Measurements from ENCODE around the gene MYO9B. TPM values are rescaled to one million over a fixed set of nuclear protein-coding genes. Genes with fewer than 3 reads are reported as not detected.

Gene MYO9B
- total RNA-seq, 1 donor from 2014 or later = 32.4 TPM

- ATAC-seq (ENCODE audit: poor library complexity) = no peak
- no peak for DNase-seq
- intact Hi-C loops (cut with DNase I) = no loop called here
Observed at GRCh38 chr19:17214508-17215126, 139.0 kb downstream of the MYO9B start.

- ATAC-seq (ENCODE audit: poor library complexity) (peak; percentile 97), DNase-seq (peak; percentile 94)
- intact Hi-C loops (cut with DNase I) = no loop called here
Observed at GRCh38 chr19:17215127-17215971, 139.8 kb downstream of the MYO9B start, which contains the start of gene USE1. Gene USE1, plus strand, starts transcription at chr19:17215357. Its CDS starts 49 bp downstream, at chr19:17215406.

- no peak for ATAC-seq (ENCODE audit: poor library complexity)
- intact Hi-C loops (cut with DNase I) = no loop called here
- no peak for DNase-seq
Observed at GRCh38 chr19:17216058-17216670, 140.6 kb downstream of the MYO9B start.

GRCh38 chr19:17219286-17219685 is 143.7 kb downstream of the MYO9B start:
- intact Hi-C loops (cut with DNase I) = no loop called here
- ATAC-seq (ENCODE audit: poor library complexity) (no peak), DNase-seq (no peak)

- intact Hi-C loops (cut with DNase I) = no loop called here
- no peak for ATAC-seq (ENCODE audit: poor library complexity)
- DNase-seq = no peak
Observed at GRCh38 chr19:17220207-17220758, 144.7 kb downstream of the MYO9B start.

GRCh38 chr19:17225053-17225452 is 149.5 kb downstream of the MYO9B start:
- DNase-seq (no peak), ATAC-seq (ENCODE audit: poor library complexity) (no peak)
- intact Hi-C loops (cut with DNase I) = no loop called here

- peak; percentile 97 for ATAC-seq (ENCODE audit: poor library complexity)
- peak; percentile 100 for DNase-seq
- intact Hi-C loops (cut with DNase I) = no loop called here
Observed at GRCh38 chr19:17226002-17226933, 150.7 kb downstream of the MYO9B start, which contains the start of gene OCEL1. Gene OCEL1, plus strand, starts transcription at chr19:17226226. Its CDS starts 22 bp downstream, at chr19:17226248.

GRCh38 chr19:17227798-17228367 is 152.3 kb downstream of the MYO9B start:
- DNase-seq = no peak
- intact Hi-C loops (cut with DNase I) = no loop called here
- ATAC-seq (ENCODE audit: poor library complexity) = no peak

GRCh38 chr19:17229890-17230289 is 154.3 kb downstream of the MYO9B start:
- no peak for ATAC-seq (ENCODE audit: poor library complexity)
- intact Hi-C loops (cut with DNase I) = no loop called here
- no peak for DNase-seq

GRCh38 chr19:17232258-17232657 is 156.7 kb downstream of the MYO9B start:
- DNase-seq = no peak
- ATAC-seq (ENCODE audit: poor library complexity) = no peak
- intact Hi-C loops (cut with DNase I) = no loop called here

- intact Hi-C loops (cut with DNase I) = no loop called here
- ATAC-seq (ENCODE audit: poor library complexity) = peak; percentile 77
- peak; percentile 73 for DNase-seq
Observed at GRCh38 chr19:17234911-17235299, 159.3 kb downstream of the MYO9B start.

GRCh38 chr19:17235300-17235970 is 159.9 kb downstream of the MYO9B start:
- DNase-seq = peak; percentile 87
- ATAC-seq (ENCODE audit: poor library complexity) = peak; percentile 90
- intact Hi-C loops (cut with DNase I) = no loop called here

- intact Hi-C loops (cut with DNase I) = no loop called here
- DNase-seq (no peak), ATAC-seq (ENCODE audit: poor library complexity) (no peak)
Observed at GRCh38 chr19:17235971-17236777, 160.6 kb downstream of the MYO9B start.

- intact Hi-C loops (cut with DNase I) = no loop called here
- ATAC-seq (ENCODE audit: poor library complexity) (no peak), DNase-seq (no peak)
Observed at GRCh38 chr19:17236811-17237543, 161.4 kb downstream of the MYO9B start.

GRCh38 chr19:17237747-17238706 is 162.4 kb downstream of the MYO9B start:
- intact Hi-C loops (cut with DNase I) = no loop called here
- no peak for ATAC-seq (ENCODE audit: poor library complexity)
- no peak for DNase-seq

Measured in Right ventricle myocardium superior (tissue), 1 donor.